Ureter (tissue), 1 donor: ENCODE measurements around the gene KMT5B. TPM values are rescaled to one million over a fixed set of nuclear protein-coding genes. Genes with fewer than 3 reads are reported as not detected.
A peak's percentile ranks its signal among the peaks of the same experiment; 100 is the strongest.

Source experiments
- DNase-seq: peaks from one replicate; pipeline ENCODE4 v3.0.0-alpha.2; 2020; ENCODE audit warnings: low spot score
- total RNA-seq: library from RNA; stranded (reverse); gene quantifications from one replicate; pipeline ENCODE4 v1.2.4, GENCODE V29; 2023
- donor health status: DM: yes; HTN: yes; CAD: no.

KMT5B gene
- total RNA-seq, 1 donor from 2014 or later = 67.6 TPM

- peak; percentile 6 for DNase-seq
Observed at GRCh38 chr11:68181719-68182451, 31.2 kb downstream of the KMT5B start.

- DNase-seq = no peak
Observed at GRCh38 chr11:68179847-68180246, 33.2 kb downstream of the KMT5B start.

- no peak for DNase-seq
Observed at GRCh38 chr11:68177877-68178276, 35.2 kb downstream of the KMT5B start.

- DNase-seq = no peak
Observed at GRCh38 chr11:68173926-68174325, 39.2 kb downstream of the KMT5B start.

DNA sequence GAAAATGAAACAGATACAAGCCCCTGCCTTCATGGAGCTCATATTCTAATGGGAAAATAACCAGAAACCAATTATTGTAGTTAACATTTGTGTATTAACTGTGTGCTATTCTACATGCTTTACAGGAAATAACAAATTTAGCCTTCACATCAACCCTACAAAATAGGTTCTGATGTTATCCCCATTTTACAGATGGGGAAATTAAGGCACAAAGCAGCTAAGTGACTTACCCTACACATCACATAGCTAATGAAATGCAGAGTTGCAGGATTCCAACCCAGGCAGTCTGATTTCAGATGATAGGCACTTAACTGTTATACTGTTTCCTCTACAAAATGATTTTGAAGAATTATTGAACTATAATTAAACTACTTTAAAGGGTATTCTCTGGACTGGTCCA lies 43.7 kb downstream of the KMT5B start:
- DNase-seq = no peak

DNA sequence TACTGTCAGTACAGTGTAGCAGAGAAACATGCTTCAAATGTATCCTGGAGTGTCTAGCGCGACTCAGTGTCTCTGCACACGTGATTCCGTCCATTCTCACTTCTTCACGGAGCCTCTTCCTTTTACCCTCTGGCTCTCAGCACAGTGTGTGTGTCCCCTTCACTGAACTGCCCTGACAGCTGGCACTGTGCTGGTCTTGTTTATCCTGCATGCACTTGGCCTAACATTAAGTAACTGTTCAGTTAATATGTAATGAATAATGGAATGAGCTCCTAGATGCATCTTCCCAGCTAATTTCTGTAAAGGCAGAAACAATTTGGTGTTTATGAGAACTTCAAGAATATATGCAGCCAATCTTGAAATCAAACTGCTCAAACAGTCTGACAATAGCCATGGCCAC lies 44.4 kb downstream of the KMT5B start:
- DNase-seq = no peak

GRCh38 chr11:68167474-68167873 lies 45.6 kb downstream of the KMT5B start:
- DNase-seq = no peak

DNA sequence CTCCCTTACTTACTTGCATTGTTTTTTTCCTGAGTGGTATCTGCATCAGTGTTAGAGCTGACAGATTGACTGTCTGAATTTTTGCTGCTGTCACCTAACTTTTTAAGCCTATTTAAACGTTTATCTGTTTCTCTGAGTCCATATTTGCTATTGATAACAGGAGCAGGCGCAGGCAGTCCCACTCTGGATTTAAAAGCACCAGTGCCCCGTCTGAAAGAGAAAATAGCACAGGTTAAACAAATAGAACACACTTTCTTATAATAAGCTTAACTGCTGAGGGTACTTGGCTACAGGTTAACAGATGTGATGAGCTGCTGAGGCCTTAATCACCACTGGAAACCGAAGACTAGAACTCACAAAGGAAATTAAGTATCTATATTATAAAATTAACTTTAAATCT lies 46.1 kb downstream of the KMT5B start:
- DNase-seq = no peak

GRCh38 chr11:68165601-68166000 lies 47.5 kb downstream of the KMT5B start:
- no peak for DNase-seq

DNA sequence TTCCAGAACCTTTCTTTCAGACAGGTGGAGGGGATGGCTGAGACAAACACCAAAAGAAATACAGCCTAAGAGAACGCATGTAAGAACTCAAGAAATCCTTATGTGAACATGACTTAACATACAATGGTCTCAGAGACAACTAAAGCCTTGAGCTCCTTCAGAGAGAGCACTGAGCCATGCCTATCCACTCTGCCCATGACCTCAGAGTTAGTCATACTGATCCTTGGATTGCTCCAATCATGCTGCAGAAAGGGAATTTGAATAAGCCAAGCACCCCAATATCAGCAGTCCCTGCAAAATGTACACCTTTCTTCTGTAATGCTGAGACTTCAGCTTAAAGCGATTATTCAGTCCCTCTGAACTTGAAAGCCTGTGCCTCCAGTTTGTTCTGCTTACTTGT lies 48.7 kb downstream of the KMT5B start:
- no peak for DNase-seq

- DNase-seq = no peak
Observed at GRCh38 chr11:68163691-68164090, 49.4 kb downstream of the KMT5B start.

- DNase-seq = no peak
Observed at GRCh38 chr11:68160100-68160695, 52.9 kb downstream of the KMT5B start.

- DNase-seq = no peak
Observed at GRCh38 chr11:68159665-68160064, 53.4 kb downstream of the KMT5B start.

- no peak for DNase-seq
Observed at GRCh38 chr11:68159161-68159560, 53.9 kb downstream of the KMT5B start.

GRCh38 chr11:68158580-68158979 lies 54.5 kb downstream of the KMT5B start:
- no peak for DNase-seq

DNA sequence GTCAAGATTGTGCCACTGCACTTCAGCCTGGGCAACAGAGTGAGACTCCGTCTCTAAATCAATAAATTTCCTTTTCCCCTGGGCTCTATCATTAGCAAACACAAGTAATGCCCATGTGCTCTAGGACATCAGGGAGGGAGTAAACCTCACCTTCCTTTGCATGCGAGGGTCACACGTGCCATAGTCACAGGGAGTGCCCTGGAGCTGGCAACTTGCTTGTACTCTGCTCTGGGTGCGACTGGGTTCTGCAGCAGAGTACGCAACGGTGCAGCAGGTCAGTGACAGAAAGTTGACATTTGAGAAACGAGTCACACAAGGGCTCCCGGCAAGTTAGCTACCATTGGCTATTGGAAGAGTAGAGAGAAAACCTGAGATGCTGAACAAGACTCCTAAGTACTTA lies 59.4 kb downstream of the KMT5B start:
- no peak for DNase-seq

GRCh38 chr11:68150037-68150436 lies 63.1 kb downstream of the KMT5B start:
- peak; percentile 64 for DNase-seq

DNA sequence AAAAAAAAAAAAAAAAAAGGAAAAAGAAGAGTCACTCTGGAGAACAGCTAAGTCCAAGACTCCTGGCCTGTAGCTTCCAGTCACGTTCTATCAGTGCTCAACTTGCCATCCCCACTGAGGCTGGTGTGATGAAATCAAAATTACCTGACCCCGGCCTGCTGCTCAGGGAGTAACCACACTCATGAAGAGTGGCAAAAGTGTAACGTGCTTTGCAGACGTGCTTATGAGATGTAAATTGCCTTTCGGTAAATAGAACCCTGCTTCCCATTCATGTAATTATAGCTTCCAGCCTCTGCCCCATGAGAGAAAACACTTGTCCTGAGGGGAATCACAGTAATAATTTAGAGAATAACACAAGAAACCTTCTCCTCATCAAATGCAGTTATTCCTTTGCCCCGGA lies 63.7 kb downstream of the KMT5B start:
- DNase-seq = no peak

- no peak for DNase-seq
Observed at GRCh38 chr11:68148879-68149278, 64.2 kb downstream of the KMT5B start.

GRCh38 chr11:68148071-68148805 lies 64.9 kb downstream of the KMT5B start:
- no peak for DNase-seq

GRCh38 chr11:68146704-68147474 lies 66.2 kb downstream of the KMT5B start:
- DNase-seq = peak; percentile 77

- peak; percentile 95 for DNase-seq
Observed at GRCh38 chr11:68146010-68146540, 67.0 kb downstream of the KMT5B start.
